GM12878 (cell line): ENCODE measurements around the gene GPR146. TPM values are rescaled to one million over a fixed set of nuclear protein-coding genes. Genes with fewer than 3 reads are reported as not detected.

Experiments used
- ATAC-seq: fragments of 200-7000 bp; cut with Tn5 transposase; 3 replicates; pipeline ENCODE4 v1.9.1; 2020; ENCODE audit warnings: mild to moderate bottlenecking, moderate library complexity
- BruUV-seq: library from RNA; stranded (reverse); fragments of 400-500 nt; replicated peaks from 2 replicates; lab custom pipeline; 2021; lab: Mats Ljungman, UMichigan
- CTCF ChIA-PET: fragments of 300-600 bp; sonication (Branson Sonifier 250); formaldehyde crosslinking; extraction: SDS; loops from one replicate; lab custom pipeline; 2021; ENCODE audit warnings: inconsistent platforms; lab: Yijun Ruan, JAX
- POLR2A ChIA-PET: fragments of 350-600 bp; formaldehyde crosslinking; extraction: SDS; loops from one replicate; lab custom pipeline; 2021; ENCODE audit warnings: inconsistent platforms; lab: Charles Lee
- RAD21 ChIA-PET: fragments of 300-600 bp; sonication (Branson Sonifier 250); formaldehyde crosslinking; loops from one replicate; lab custom pipeline; 2023; ENCODE audit warnings: antibody characterized with exemption; ENCODE audit not compliant: unreplicated experiment; lab: Charles Lee
- SMC1A ChIA-PET: fragments of 300-600 bp; sonication (Branson Sonifier 250); formaldehyde crosslinking; loops from one replicate; lab custom pipeline; 2023; ENCODE audit not compliant: unreplicated experiment, uncharacterized antibody; lab: Charles Lee
- DNase-seq: peaks from one replicate; pipeline ENCODE4 v3.0.0-alpha.2; 2011; ENCODE audit warnings: low read depth, low spot score
- FAIRE-seq: peaks from 3 replicates; lab custom pipeline; 2011; peaks lifted over from hg19 to GRCh38; lab: Jason Lieb, UNC
- H2AFZ ChIP-seq: 2 replicates; pipeline ENCODE4 v1.6.0; 2011; ENCODE audit warnings: low read depth, low read length, control low read depth; ENCODE audit not compliant: control insufficient read depth
- H3K27ac ChIP-seq: 2 replicates; pipeline ENCODE4 v1.5.1; 2011; ENCODE audit warnings: control low read depth; ENCODE audit not compliant: control insufficient read depth, insufficient read depth
- H3K27me3 ChIP-seq, 2 experiments: replicated peaks in 1 of 2; 2 replicates each; pipeline versions ENCODE4 v1.6.0 to v1.6.1; 2011; ENCODE audit warnings: low read length in 1 of 2; ENCODE audit not compliant: control insufficient read depth in 2 of 2, insufficient read depth in 2 of 2
- H3K36me3 ChIP-seq, 2 experiments: 2 replicates each; pipeline ENCODE4 v1.5.1; 2011; ENCODE audit warnings: low read length in 1 of 2; ENCODE audit not compliant: control insufficient read depth in 2 of 2, insufficient read depth in 2 of 2
- H3K4me1 ChIP-seq: 2 replicates; pipeline ENCODE4 v1.6.1; 2011; ENCODE audit warnings: mild to moderate bottlenecking, low read length, moderate library complexity, mixed read lengths; ENCODE audit not compliant: control insufficient read depth, insufficient read depth
- H3K4me2 ChIP-seq: 2 replicates; pipeline ENCODE4 v1.6.0; 2011; ENCODE audit warnings: control low read depth; ENCODE audit not compliant: control insufficient read depth, insufficient read depth
- H3K4me3 ChIP-seq: fragments of 200-600 bp; sonication (generic); 2 replicates; pipeline ENCODE4 v1.5.1; 2016
- H3K79me2 ChIP-seq: 2 replicates; pipeline ENCODE4 v1.6.0; 2011; ENCODE audit warnings: low read length; ENCODE audit not compliant: control insufficient read depth, insufficient read depth
- H3K9ac ChIP-seq: 2 replicates; pipeline ENCODE4 v1.8.0; 2011; ENCODE audit warnings: low read length, control low read depth, mixed read lengths; ENCODE audit not compliant: control insufficient read depth, insufficient read depth
- H3K9me3 ChIP-seq: replicated peaks from 3 replicates; pipeline ENCODE4 v1.5.1; 2011; ENCODE audit warnings: mild to moderate bottlenecking, low read length; ENCODE audit not compliant: control insufficient read depth, insufficient read depth
- H4K20me1 ChIP-seq: 2 replicates; pipeline ENCODE4 v1.6.0; 2011; ENCODE audit not compliant: control insufficient read depth, insufficient read depth
- POU2F2 ChIP-seq: IDR thresholded peaks from 3 replicates; pipeline ENCODE4 v1.6.1; 2011; ENCODE audit warnings: low read depth, mild to moderate bottlenecking, low read length, borderline replicate concordance
- RUNX3 ChIP-seq: IDR thresholded peaks from 2 replicates; pipeline ENCODE4 v1.6.1; 2012; ENCODE audit warnings: low read length, inconsistent platforms
- ZNF592 ChIP-seq: fragments of 450-650 bp; IDR thresholded peaks from 2 replicates; pipeline ENCODE4 v1.6.1; 2017; ENCODE audit warnings: mild to moderate bottlenecking, moderate library complexity
- ZSCAN29 ChIP-seq: fragments of 450-650 bp; IDR thresholded peaks from 2 replicates; pipeline ENCODE4 v1.6.1; 2017; ENCODE audit warnings: mild to moderate bottlenecking, moderate library complexity
- WGBS: methylation state at CpG from one replicate; pipeline ENCODE4 v1.1.6; 2016; ENCODE audit warnings: low lambda C conversion rate; ENCODE audit not compliant: insufficient replicate concordance, insufficient coverage; ENCODE audit errors: missing lambda C conversion rate; 5-methylcytosine and 5-hydroxymethylcytosine counted together
- in situ Hi-C: fragments of 300-500 bp; cut with MboI; formaldehyde crosslinking; loops from 9 replicates; pipeline ENCODE4 v1.14.3; 2018; ENCODE audit warnings: mixed read lengths
- intact Hi-C: fragments of 100-400 bp; cut with micrococcal nuclease; formaldehyde crosslinking; loops from one replicate; pipeline ENCODE4 v1.14.2; 2022; ENCODE audit not compliant: unreplicated experiment
- polyA plus RNA-seq, 11 experiments: library from polyadenylated mRNA; depleted of rRNA in 4 of 11; unstranded in 6 of 11; stranded (reverse) in 5 of 11; fragments of >200 nt; fragmentation: Nextera tagmentation in 4 of 11; fragmentation: Illumina TruSeq in 1 of 11; extraction: Ambion mirVana in 4 of 11; extraction: Trizol in 1 of 11; gene quantifications; 1 replicate in 1 of 11; 2 replicates in 10 of 11; pipeline versions ENCODE4 v1.2.1 to v1.2.3, GENCODE V29; 2011 to 2016; ENCODE audit warnings: inconsistent platforms in 2 of 11, missing spikeins in 2 of 11, low read depth in 1 of 11
- total RNA-seq, 4 experiments: library from RNA; depleted of rRNA in 3 of 4; stranded (reverse); fragments of >200 nt in 3 of 4; fragmentation: Illumina TruSeq in 1 of 4; extraction: Trizol in 1 of 4; gene quantifications; 2 replicates each; pipeline versions ENCODE4 v1.2.1 to v1.2.3, GENCODE V29; 2013 to 2021

The GPR146 gene
- total and polyA plus RNA-seq, 10 of the 15 experiments (the other 5 are each of a cell fraction or from before 2014, with no cell fraction given), result 0.19 to 12.0 (median 0.54) TPM; not detected in 2

- no peaks in the 10 kb centered on the region for H3K27me3 ChIP-seq
- ChIA-PET SMC1A (no interaction called here), CTCF (interaction anchor here (0.5 to 3.3 kb wide), 2 partner anchors 79 to 108 kb away, joined by 3 to 13 read pairs; no protein-coding TSS in a partner anchor), RAD21 (no interaction called here), POLR2A (interaction anchor here (0.7 kb wide), 1 partner anchor 962 kb away, joined by 5 read pairs; no protein-coding TSS in a partner anchor)
- no peak overlapping the region for H3K4me3 ChIP-seq
- H3K4me2 ChIP-seq, result no peak overlapping the region
- ATAC-seq (no peak), FAIRE-seq (no peak), DNase-seq (no peak)
- H4K20me1 ChIP-seq, result no peaks in the 10 kb centered on the region
- H3K79me2 ChIP-seq, result no peaks in the 10 kb centered on the region
- in situ Hi-C loops, result no loop called here
- H3K27ac ChIP-seq, result no peak overlapping the region
- no TSS peak for BruUV-seq
- H3K36me3 ChIP-seq, result no peaks in the 10 kb centered on the region; a peak in 1 of 4 replicates
- no peaks in the 10 kb centered on the region; the same call in 2 of the 3 replicates for H3K9me3 ChIP-seq
- TF ChIP-seq RUNX3 (no peak), ZNF592 (no peak), ZSCAN29 (no peak), POU2F2 (no peak)
- WGBS, result 88% methylated on average over 19 of the region's 19 CpGs
- H3K9ac ChIP-seq, result no peak overlapping the region
- intact Hi-C loops, result no loop called here
- H2AFZ ChIP-seq, result no peak overlapping the region
- no peaks in the 10 kb centered on the region for H3K4me1 ChIP-seq
Observed at GRCh38 chr7:1071731-1072254, 27.4 kb downstream of the GPR146 start.
